ENCODE results near the gene PKNOX2.

DNA sequence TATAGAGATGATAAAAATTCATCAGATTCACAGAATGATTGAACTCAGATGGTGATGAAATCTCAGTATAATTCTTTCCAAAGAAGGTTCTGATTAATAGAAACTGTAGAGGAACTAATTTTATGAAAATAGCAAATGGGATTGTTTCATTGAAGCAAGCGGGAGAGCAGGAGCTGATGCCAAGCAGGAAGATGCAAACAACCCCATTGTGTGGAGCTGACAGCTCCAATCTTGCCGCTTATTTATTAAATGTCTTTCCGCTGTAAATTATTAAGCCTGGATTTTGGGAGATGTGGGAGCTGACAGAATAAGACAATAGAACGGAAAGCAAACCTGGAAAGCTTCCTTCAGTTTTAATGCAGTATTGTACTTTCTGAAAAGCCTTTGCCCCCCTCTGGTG, 47.1 kb upstream of the PKNOX2 start:
- no peak for TF ChIP-seq CTCF (IDR thresholded peaks at IDR 0.05)
- no peak for TF ChIP-seq POLR2A (IDR thresholded peaks at IDR 0.05)
- no peak for TF ChIP-seq EP300 (IDR thresholded peaks at IDR 0.05)
- no peak for TF ChIP-seq POLR2AphosphoS5 (IDR thresholded peaks at IDR 0.05)

All from sigmoid colon (tissue), 4 donors.